Esophagus muscularis mucosa (tissue), 4 donors: ENCODE results near the gene TMOD1. TPM values are rescaled to one million over a fixed set of nuclear protein-coding genes. Genes with fewer than 3 reads are reported as not detected.

Experiments used
- DNase-seq: peaks from one replicate; pipeline ENCODE4 v3.0.0-alpha.2; 2017; ENCODE audit errors: extremely low spot score
- H3K27ac ChIP-seq, 4 donors: fragments of 200-600 bp; sonication (generic); replicated peaks in 1 of 4; 1 replicate in 3 of 4; 2 replicates in 1 of 4; pipeline ENCODE4 v1.5.1; 2016 to 2019; ENCODE audit warnings: mild to moderate bottlenecking in 1 of 4
- H3K27me3 ChIP-seq, 4 donors: fragments of 200-600 bp; sonication (generic); one replicate each; pipeline versions ENCODE4 v1.5.1 to v1.6.0; 2016 to 2019
- H3K36me3 ChIP-seq, 4 donors: fragments of 200-600 bp; sonication (generic); one replicate each; pipeline ENCODE4 v1.5.1; 2016 to 2019
- H3K4me1 ChIP-seq, 4 donors: fragments of 200-600 bp; sonication (generic); one replicate each; pipeline ENCODE4 v1.5.1; 2016 to 2019
- H3K4me3 ChIP-seq, 4 donors: fragments of 200-600 bp; sonication (generic); 1 replicate in 2 of 4; 2 replicates in 2 of 4; pipeline ENCODE4 v1.5.1; 2016 to 2019; ENCODE audit warnings: mild to moderate bottlenecking in 4 of 4, moderate library complexity in 1 of 4
- H3K9me3 ChIP-seq, 4 donors: fragments of 200-600 bp; sonication (generic); 1 replicate in 3 of 4; 2 replicates in 1 of 4; pipeline ENCODE4 v1.5.1; 2016 to 2019
- CTCF ChIP-seq, 3 experiments: fragments of 200-600 bp in 2 of 3; fragments of 450-650 bp in 1 of 3; sonication (generic) in 2 of 3; IDR thresholded peaks; one replicate each; pipeline ENCODE4 v1.5.1; 2017 to 2019; ENCODE audit warnings: antibody characterized with exemption in 3 of 3, mild to moderate bottlenecking in 2 of 3, moderate library complexity in 1 of 3
- EP300 ChIP-seq: sonication (generic); formaldehyde crosslinking; IDR thresholded peaks from one replicate; pipeline ENCODE4 v1.6.1; 2017; ENCODE audit warnings: antibody characterized with exemption
- POLR2A ChIP-seq: fragments of 450-650 bp; IDR thresholded peaks from one replicate; pipeline ENCODE4 v1.6.1; 2017; ENCODE audit warnings: antibody characterized with exemption, moderate library complexity, mild to moderate bottlenecking, low read depth
- POLR2AphosphoS5 ChIP-seq, 2 donors: sonication (generic); formaldehyde crosslinking; IDR thresholded peaks; one replicate each; pipeline ENCODE4 v1.6.1; 2017; ENCODE audit warnings: antibody characterized with exemption in 2 of 2
- WGBS: methylation state at CpG from one replicate; pipeline ENCODE4 v1.1.5; 2018; 5-methylcytosine and 5-hydroxymethylcytosine counted together
- intact Hi-C: fragments of 100-400 bp; cut with DNase I; formaldehyde crosslinking; loops from one replicate; pipeline ENCODE4 v1.15.1; 2023
- total RNA-seq, 4 donors: library from RNA; depleted of rRNA; stranded (reverse); fragments of >200 nt; gene quantifications; one replicate each; pipeline versions ENCODE4 v1.1.0 to v1.2.1, GENCODE V29; 2016

Gene TMOD1
- total RNA-seq, 4 donors from 2014 or later = 68.4 to 97.6 (median 71.6) TPM

DNA sequence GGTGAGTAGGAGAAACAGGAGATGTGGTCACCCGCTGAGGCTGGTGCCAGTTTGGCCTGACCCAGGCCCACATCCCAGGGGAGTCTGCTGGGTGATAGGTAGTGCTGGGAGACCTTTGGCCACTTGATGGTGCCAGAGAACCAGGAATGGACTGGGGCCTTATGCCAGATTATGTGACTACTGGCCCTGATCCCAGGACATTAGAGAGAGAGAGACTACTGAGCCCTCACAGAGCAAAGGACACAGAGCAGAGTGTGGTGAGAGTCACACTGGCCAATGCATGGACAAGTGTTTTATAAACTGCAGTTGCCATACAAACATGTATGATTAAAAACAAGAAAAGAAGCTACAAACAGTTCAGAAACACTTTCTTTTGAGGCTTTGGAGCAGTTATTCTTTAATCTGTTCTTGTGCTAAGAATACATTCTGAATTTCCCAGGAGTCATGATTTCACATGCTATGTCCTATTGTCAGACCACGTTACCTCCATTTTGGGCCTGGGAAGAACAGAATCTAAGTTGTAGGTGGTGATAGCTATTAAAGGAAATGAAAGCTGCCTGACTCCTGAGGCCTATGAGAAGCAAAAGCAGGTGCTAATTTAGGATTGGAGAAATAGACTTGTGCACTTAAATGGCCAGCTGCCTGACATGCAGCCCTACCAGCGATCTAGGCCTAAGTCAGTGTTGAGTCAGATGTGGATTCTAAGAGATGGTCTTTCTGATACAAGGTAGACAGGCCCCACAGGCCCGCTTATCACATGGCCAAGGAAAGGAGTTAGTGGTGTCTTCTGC lies 32.6 kb upstream of the TMOD1 start:
- WGBS = 62% methylated on average over 3 of the region's 4 CpGs
- no peaks in the 10 kb centered on the region for H3K9me3 ChIP-seq
- peaks cover 0 to 34% (median 8%) of the 10 kb centered on the region in 4 donors for H3K36me3 ChIP-seq
- peak; percentile 77 to 81 for TF ChIP-seq POLR2AphosphoS5 (IDR thresholded peaks at IDR 0.05)
- TF ChIP-seq EP300 = no peak
- peak; percentile 75 to 95 (median 86) for TF ChIP-seq CTCF (IDR thresholded peaks at IDR 0.05)
- no peak for TF ChIP-seq POLR2A
- H3K27me3 ChIP-seq = no peaks in the 10 kb centered on the region
- H3K4me3 ChIP-seq = no peak overlapping the region
- DNase-seq = peak; percentile 93
- peaks cover 15 to 23% (median 21%) of the 10 kb centered on the region in 4 donors for H3K4me1 ChIP-seq
- intact Hi-C loops = loop anchor here (1.0 to 5.0 kb wide), 3 partner anchors 57 to 146 kb away; partner anchors contain the start of gene TDRD7
- peak overlapping the region; percentile 68 to 79 (median 77) for H3K27ac ChIP-seq

DNA sequence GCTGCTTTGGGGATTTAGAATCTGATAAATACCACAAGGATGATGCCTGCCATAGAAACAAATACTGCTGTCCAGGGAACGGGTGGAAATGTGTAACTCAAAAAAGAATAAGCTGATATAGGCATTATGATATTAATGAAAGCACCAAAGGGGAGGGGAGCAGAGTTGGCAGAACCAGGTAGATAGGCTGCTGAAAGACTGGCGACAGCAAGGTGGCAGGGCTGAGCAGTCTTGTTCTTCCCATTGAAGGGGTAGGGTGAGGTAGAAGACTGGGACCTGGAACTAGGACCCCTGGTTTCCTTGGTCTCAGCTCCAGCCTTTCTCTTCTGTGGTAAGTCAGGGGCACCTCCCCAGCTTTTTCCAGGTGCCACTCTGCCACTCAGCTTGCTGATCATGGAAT lies 31.4 kb upstream of the TMOD1 start:
- intact Hi-C loops = no loop called here
- H3K27me3 ChIP-seq = no peaks in the 10 kb centered on the region
- H3K4me1 ChIP-seq = peaks cover 15 to 23% (median 21%) of the 10 kb centered on the region in 4 donors
- TF ChIP-seq CTCF (IDR thresholded peaks at IDR 0.05) (peak; percentile 55 to 71 (median 59)), EP300 (no peak), POLR2A (no peak), POLR2AphosphoS5 (IDR thresholded peaks at IDR 0.05) (no peak)
- H3K36me3 ChIP-seq = peaks cover 0 to 36% (median 15%) of the 10 kb centered on the region in 4 donors
- WGBS = 62% methylated on average over 2 of the region's 2 CpGs
- no peak for DNase-seq
- H3K9me3 ChIP-seq = no peaks in the 10 kb centered on the region
- peak overlapping the region; percentile 68 to 79 (median 77) for H3K27ac ChIP-seq
- no peak overlapping the region for H3K4me3 ChIP-seq

- WGBS = 78% methylated on average over 3 of the region's 3 CpGs
- no peak overlapping the region for H3K27ac ChIP-seq
- intact Hi-C loops = no loop called here
- H3K4me1 ChIP-seq = peaks cover 15 to 17% (median 15%) of the 10 kb centered on the region in 4 donors
- no peak for TF ChIP-seq CTCF (IDR thresholded peaks at IDR 0.05)
- TF ChIP-seq POLR2A = no peak
- TF ChIP-seq POLR2AphosphoS5 (IDR thresholded peaks at IDR 0.05) = no peak
- TF ChIP-seq EP300 = no peak
- no peak overlapping the region for H3K4me3 ChIP-seq
- no peaks in the 10 kb centered on the region for H3K27me3 ChIP-seq
- H3K9me3 ChIP-seq = no peaks in the 10 kb centered on the region
- peaks cover 0 to 30% (median 13%) of the 10 kb centered on the region in 4 donors for H3K36me3 ChIP-seq
- no peak for DNase-seq
These were observed 27.7 kb upstream of the TMOD1 start for GRCh38 chr9:97473717-97474116.

DNA sequence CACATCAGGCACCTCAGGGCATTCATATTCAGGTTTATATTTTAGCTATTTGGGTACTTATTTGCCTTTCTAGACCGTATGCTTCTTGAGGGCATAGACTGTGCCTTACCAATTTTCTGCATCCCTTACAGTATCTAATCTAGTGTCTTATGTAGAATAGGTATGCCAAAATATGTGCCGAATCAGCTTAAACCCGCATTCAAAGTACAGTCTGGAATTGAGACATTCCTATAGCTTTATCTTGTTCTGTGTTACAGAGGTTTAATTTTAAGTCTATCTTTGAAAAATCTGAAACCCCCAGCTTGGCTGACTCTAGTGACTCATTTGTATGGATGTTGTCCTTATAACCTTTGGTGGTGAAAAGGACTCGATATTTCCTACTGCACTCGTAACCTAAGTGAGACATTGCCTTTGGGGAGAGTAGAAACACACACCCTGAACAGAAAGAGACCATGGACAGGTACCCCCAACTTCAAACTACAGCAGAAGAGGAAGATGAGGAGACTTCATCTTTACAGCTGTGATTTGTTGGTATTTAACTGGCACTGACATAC lies 27.0 kb upstream of the TMOD1 start:
- TF ChIP-seq EP300 (no peak), POLR2A (no peak), POLR2AphosphoS5 (IDR thresholded peaks at IDR 0.05) (no peak), CTCF (IDR thresholded peaks at IDR 0.05) (no peak)
- no peak for DNase-seq
- 96% methylated on average over 5 of the region's 5 CpGs for WGBS
- H3K27me3 ChIP-seq = no peaks in the 10 kb centered on the region
- H3K27ac ChIP-seq = no peak overlapping the region
- intact Hi-C loops = no loop called here
- no peak overlapping the region for H3K4me3 ChIP-seq
- peaks cover 8 to 11% (median 10%) of the 10 kb centered on the region in 4 donors for H3K4me1 ChIP-seq
- H3K9me3 ChIP-seq = no peaks in the 10 kb centered on the region
- peaks cover 0 to 30% (median 14%) of the 10 kb centered on the region in 4 donors for H3K36me3 ChIP-seq
